Osteocyte (in vitro differentiated cells): ENCODE measurements around the gene BCL7A. TPM values are rescaled to one million over a fixed set of nuclear protein-coding genes. Genes with fewer than 3 reads are reported as not detected.
"Not testable (repeated sequence)": the region's sequence is repeated elsewhere in the genome, so short reads cannot be mapped to it uniquely, and the experiment has no call there.

Experiments used
- DNase-seq: peaks from one replicate; pipeline ENCODE4 v3.0.0; 2021; ENCODE audit warnings: mixed read lengths; ENCODE audit not compliant: unreplicated experiment; ENCODE audit errors: extremely low spot score
- H3K27ac Mint-ChIP-seq: one replicate; pipeline ENCODE4 v1.8.0; 2021; ENCODE audit warnings: mild to moderate bottlenecking, mixed read lengths; ENCODE audit not compliant: unreplicated experiment
- H3K27me3 Mint-ChIP-seq: one replicate; pipeline ENCODE4 v1.8.0; 2021; ENCODE audit warnings: mixed read lengths; ENCODE audit not compliant: unreplicated experiment
- H3K36me3 Mint-ChIP-seq: one replicate; pipeline ENCODE4 v1.8.0; 2021; ENCODE audit warnings: mixed read lengths; ENCODE audit not compliant: unreplicated experiment
- H3K4me1 Mint-ChIP-seq: one replicate; pipeline ENCODE4 v1.8.0; 2021; ENCODE audit warnings: mixed read lengths; ENCODE audit not compliant: unreplicated experiment
- H3K4me3 Mint-ChIP-seq: one replicate; pipeline ENCODE4 v1.8.0; 2021; ENCODE audit warnings: mild to moderate bottlenecking, moderate library complexity, mixed read lengths; ENCODE audit not compliant: unreplicated experiment
- H3K9me3 Mint-ChIP-seq: one replicate; pipeline ENCODE4 v1.8.0; 2021; ENCODE audit warnings: mixed read lengths; ENCODE audit not compliant: unreplicated experiment
- total RNA-seq: library from RNA; stranded (reverse); gene quantifications from 2 replicates; pipeline ENCODE4 v1.2.1, GENCODE V29; 2021
- TF ChIP-seq, protein P1 (sequence below): fragments of 200-600 bp; sonication (generic); IDR thresholded peaks from 2 replicates; pipeline ENCODE4 v1.5.0; 2021; ENCODE audit warnings: antibody characterized with exemption, mild to moderate bottlenecking, moderate library complexity

BCL7A gene
- total RNA-seq, 1 donor from 2014 or later = 10.0 TPM

DNA sequence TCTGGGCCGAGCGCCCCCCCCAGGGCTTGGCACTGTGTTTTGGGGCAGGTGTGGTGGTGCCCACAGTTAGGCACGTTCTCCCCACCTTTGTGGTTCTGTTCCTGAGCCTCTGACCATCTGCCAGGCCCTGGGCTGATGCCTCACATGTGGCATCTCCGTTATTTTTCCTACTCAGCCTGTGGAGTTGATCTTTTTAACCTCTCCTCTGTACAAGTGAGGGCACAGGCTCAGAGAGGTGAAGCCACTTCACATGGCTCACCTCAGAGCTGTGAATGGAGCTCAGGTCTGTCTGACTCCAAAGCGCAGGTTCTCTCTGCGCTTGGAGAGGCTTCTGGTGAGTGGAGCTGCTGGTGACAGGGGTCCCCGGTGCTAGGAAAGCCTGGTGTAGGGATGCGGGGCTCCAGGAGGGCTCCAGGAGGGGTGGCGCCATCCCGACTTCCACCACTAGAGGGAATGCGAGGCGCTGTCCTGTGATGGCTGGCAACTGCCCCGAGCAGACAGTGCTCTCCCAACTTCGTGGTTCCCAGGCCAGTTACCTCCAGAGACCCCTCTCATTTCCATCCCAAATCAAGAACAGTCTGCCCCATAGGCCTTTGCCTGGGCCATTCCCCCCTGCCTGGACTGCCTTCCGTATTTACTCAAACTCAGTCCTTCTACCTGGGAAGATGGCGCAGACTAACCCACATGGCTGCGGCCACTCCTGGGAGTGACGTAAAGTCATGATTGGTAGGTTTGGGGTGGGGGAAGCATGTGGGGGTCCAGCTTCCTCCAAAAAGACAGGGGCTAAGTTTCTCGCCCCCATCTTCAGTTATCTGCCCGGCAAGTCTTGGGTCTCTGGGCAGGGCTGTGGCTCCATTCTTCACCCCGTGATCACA lies 9.9 kb downstream of the BCL7A start:
- no peak overlapping the region for H3K27ac Mint-ChIP-seq
- H3K36me3 Mint-ChIP-seq = peaks cover 8% of the 10 kb centered on the region
- TF ChIP-seq, protein P1, sequence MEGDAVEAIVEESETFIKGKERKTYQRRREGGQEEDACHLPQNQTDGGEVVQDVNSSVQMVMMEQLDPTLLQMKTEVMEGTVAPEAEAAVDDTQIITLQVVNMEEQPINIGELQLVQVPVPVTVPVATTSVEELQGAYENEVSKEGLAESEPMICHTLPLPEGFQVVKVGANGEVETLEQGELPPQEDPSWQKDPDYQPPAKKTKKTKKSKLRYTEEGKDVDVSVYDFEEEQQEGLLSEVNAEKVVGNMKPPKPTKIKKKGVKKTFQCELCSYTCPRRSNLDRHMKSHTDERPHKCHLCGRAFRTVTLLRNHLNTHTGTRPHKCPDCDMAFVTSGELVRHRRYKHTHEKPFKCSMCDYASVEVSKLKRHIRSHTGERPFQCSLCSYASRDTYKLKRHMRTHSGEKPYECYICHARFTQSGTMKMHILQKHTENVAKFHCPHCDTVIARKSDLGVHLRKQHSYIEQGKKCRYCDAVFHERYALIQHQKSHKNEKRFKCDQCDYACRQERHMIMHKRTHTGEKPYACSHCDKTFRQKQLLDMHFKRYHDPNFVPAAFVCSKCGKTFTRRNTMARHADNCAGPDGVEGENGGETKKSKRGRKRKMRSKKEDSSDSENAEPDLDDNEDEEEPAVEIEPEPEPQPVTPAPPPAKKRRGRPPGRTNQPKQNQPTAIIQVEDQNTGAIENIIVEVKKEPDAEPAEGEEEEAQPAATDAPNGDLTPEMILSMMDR = peak; percentile 66
- no peaks in the 10 kb centered on the region for H3K9me3 Mint-ChIP-seq
- no peaks in the 10 kb centered on the region for H3K27me3 Mint-ChIP-seq
- H3K4me3 Mint-ChIP-seq = no peak overlapping the region
- DNase-seq = no peak
- H3K4me1 Mint-ChIP-seq = peaks cover 6% of the 10 kb centered on the region

DNA sequence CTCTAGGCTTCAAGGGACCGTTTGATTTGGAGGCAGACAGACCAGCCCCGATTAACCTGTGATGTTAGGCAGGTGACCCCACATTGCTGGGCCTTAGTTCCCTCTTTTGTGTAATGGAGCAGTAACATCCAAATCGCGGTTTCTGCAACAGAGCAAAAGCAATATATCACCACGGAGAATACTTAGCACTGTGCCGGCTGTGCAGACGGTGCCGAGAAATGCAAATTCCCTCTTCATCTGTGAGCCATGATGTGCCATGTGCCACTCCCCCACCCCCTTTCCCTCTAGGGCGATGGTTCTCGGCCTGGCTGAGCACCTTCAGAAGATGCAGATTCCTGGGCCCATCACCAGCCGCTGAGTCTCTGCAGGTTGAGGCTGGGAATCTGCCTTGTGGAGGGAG lies 10.9 kb downstream of the BCL7A start:
- H3K27ac Mint-ChIP-seq = no peak overlapping the region
- no peaks in the 10 kb centered on the region for H3K27me3 Mint-ChIP-seq
- H3K9me3 Mint-ChIP-seq = no peaks in the 10 kb centered on the region
- DNase-seq = no peak
- TF ChIP-seq, protein P1 = no peak
- no peak overlapping the region for H3K4me3 Mint-ChIP-seq
- peaks cover 11% of the 10 kb centered on the region for H3K36me3 Mint-ChIP-seq
- peaks cover 6% of the 10 kb centered on the region for H3K4me1 Mint-ChIP-seq

DNA sequence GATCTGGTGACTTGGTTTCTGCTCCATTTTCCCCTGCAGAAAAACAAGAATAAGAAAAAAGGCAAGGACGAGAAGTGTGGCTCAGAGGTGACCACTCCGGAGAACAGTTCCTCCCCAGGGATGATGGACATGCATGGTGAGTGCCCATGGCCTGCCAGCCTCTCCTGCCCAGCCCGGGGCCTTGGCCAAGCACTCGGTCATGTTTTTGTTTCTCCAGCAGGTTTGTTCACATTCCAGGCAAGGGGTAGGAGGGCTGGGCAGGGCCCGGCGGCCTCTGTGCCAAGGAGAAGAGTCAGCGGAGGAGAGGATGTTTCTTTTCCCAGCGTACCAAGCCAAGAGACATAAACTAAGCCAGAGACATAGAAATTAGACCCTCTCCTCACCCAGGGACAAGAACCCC lies 13.6 kb downstream of the BCL7A start:
- Mint-ChIP-seq H3K4me1 (peaks cover 3% of the 10 kb centered on the region), H3K36me3 (peaks cover 11% of the 10 kb centered on the region), H3K27ac (no peak overlapping the region), H3K27me3 (no peaks in the 10 kb centered on the region), H3K9me3 (no peaks in the 10 kb centered on the region), H3K4me3 (no peak overlapping the region)
- DNase-seq = no peak
- TF ChIP-seq, protein P1 = no peak

DNA sequence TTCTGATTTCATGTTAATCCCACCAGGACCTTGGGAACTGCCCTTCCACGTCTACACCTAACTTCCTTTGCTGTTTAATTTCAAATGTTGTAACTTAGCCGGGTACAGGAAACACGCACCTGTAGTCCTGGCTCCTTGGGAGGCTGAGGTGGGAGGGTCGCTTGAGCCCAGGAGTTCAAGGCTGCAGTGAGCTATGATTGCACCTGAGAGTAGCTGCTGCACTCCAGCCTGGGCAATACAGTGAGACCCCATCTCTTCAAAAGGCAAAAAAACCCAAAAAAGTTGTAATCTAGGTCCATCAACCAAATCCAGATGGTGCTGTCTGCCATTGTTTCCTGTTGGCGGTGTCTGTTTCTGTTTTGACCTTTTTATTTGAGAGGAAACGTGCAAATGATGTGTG lies 14.5 kb downstream of the BCL7A start:
- TF ChIP-seq, protein P1 = no peak
- no peak overlapping the region for H3K4me3 Mint-ChIP-seq
- no peak for DNase-seq
- peaks cover 3% of the 10 kb centered on the region for H3K4me1 Mint-ChIP-seq
- peaks cover 13% of the 10 kb centered on the region for H3K36me3 Mint-ChIP-seq
- no peaks in the 10 kb centered on the region for H3K9me3 Mint-ChIP-seq
- H3K27me3 Mint-ChIP-seq = no peaks in the 10 kb centered on the region
- no peak overlapping the region for H3K27ac Mint-ChIP-seq

DNA sequence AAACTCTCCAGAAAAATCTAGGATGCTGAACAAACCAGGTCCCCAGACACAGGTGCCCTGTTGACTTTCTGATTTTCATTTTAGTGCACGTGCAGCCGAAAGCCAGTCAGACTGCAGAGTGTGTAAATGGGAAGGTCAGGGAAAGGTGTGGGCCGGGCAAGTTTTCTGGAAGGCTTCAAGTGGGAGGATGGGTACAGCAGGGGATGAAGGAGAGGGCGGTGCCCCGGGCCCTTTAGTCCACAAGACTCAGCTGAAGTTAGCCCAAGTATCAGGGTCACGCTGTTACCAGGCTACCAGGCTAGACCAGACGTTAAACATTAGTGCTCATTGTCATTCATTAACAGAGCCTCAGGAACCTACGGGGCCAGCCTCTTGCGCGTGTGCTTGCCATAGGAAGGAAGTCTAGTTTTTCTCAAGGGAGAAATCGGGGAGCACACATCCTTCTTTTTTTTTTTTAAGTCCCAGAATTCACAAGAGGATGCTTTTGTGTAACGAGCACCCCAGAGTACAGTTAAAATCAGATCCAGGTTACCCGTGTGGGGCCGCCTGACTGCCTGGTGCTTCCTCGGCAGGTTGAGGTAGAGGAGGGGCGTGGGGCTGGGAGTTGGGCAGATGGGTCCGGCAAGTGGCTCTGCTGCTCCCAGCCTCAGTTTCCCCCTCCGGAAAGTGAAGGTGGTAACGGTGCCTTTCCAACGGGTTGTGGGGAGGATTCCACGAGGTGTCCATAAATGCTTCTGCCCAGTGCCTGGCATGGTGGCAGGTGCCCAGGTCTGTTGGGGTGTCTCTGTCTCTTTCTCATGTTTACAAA lies 19.1 kb downstream of the BCL7A start:
- Mint-ChIP-seq H3K27ac (no peak overlapping the region), H3K36me3 (peaks cover 23% of the 10 kb centered on the region), H3K9me3 (no peaks in the 10 kb centered on the region), H3K27me3 (no peaks in the 10 kb centered on the region), H3K4me1 (no peaks in the 10 kb centered on the region), H3K4me3 (no peak overlapping the region)
- DNase-seq = no peak
- TF ChIP-seq, protein P1 = no peak

DNA sequence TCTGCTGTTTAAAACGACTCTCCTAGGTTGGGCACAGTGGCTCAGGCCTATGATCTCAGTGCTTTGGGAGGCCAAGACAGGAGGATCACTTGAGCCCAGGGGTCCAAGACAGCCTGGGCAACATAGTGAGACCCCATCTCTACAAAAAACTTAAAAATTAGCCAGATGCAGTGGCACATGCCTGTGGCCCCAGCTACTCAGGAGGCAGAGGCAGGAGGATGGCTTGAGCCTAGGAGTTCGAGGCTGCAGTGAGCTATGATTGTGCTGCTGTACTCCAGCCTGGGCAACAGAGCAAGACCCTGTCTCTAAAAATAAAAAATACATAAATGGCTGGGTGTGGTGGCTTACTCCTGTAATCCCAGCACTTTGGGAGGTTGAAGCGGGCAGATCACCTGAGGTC lies 19.8 kb downstream of the BCL7A start:
- DNase-seq, H3K9me3 Mint-ChIP-seq, H3K4me3 Mint-ChIP-seq, H3K27ac Mint-ChIP-seq, H3K4me1 Mint-ChIP-seq, H3K27me3 Mint-ChIP-seq: not testable (repeated sequence)
- peaks cover 24% of the 10 kb centered on the region for H3K36me3 Mint-ChIP-seq
